C4-2B (cell line): Measurements from ENCODE around the gene TMC3.
"Not testable (repeated sequence)": the region's sequence is repeated elsewhere in the genome, so short reads cannot be mapped to it uniquely, and the experiment has no call there.

Experiments used
- CTCF ChIP-seq: fragments of 450-650 bp; conservative IDR thresholded peaks from 2 replicates; pipeline ENCODE4 v1.5.1; 2017; ENCODE audit warnings: mild to moderate bottlenecking
- ZFX ChIP-seq: fragments of 450-650 bp; IDR thresholded peaks from 2 replicates; pipeline ENCODE4 v1.6.1; 2017

GRCh38 chr15:81331141-81331540 is 42.9 kb downstream of the TMC3 start:
- TF ChIP-seq CTCF, ZFX: not testable (repeated sequence)
